ENCODE results near the gene DHX58.

Gene DHX58

DNA sequence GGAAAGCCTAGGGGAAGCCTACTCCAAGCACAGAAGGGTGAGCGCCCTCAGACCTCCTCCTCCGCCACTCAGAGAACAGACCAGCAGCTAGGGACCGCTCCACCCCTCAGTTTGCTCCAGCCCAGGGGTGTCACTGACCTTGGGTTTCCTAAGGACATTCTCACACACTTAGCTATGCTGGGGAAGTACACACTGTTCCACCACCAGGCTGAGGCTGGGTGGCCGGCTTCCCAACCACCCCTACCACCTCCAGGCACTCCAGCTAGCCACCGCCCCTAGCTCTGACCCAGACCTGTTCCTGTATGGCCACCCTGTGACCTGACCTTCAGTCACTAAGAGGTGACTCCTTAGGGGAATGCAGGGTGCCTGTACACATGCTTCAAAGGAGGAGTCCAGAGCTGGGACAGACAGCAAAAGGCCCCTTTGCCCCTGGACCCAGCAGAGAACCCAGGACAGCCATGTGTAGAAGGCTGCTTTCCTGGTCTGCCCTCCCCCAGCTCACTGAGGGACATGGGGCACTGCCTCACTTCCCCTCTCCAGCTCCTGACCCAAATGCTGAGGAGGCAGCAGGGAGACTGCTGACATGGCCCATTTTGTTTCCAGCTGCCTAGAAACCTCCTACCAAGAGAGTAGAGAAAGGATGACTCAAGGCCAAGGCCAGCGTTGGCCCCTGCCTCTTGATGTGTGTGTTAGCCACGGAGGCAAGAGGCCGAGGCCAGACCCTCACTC, 16.8 kb upstream of the DHX58 start:
- DNase-seq, result no peak

- DNase-seq, result no peak
These were observed 14.9 kb upstream of the DHX58 start for GRCh38 chr17:42127414-42127813.

GRCh38 chr17:42126836-42127235, 14.3 kb upstream of the DHX58 start:
- no peak for DNase-seq

DNA sequence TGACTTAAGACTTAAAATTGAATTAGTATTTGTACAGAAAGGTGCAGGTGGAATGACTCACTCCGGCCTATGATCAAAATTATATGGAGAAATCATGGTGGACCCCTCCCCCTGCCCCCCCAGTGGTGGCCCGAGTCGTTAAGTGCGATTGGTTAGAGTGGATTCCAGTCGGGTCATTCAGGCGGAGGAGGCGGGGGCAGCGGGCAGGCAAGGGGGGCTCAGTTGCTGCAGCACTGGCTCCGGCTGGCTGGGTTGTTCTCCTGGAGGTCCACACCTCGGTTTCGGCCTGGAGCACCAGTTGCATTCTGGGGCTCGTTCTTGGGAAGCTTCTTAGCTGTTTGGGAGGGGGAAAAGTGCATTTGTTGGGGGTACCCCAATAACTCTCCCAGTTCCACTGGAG, 13.1 kb upstream of the DHX58 start:
- no peak for DNase-seq

DNA sequence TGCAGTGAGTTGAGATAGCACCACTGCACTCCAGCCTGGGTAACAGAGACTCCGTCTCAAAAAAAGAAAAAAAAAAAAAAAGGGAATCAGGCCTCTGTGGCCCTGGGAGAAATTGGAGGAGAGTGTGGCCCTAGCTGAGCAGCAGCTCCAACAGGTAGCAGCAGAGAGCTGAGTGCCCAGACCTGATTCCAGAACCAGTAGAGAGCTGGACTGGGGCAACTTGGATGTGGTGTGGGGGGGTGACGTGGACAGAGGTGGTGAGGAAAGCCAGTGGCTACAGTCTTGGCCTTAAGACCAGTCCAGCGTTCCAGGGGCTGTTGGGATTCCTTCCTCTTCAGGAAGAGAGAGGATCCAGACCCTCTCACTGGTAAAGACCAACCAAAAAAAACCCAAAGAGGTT, 11.7 kb upstream of the DHX58 start:
- no peak for DNase-seq

DNA sequence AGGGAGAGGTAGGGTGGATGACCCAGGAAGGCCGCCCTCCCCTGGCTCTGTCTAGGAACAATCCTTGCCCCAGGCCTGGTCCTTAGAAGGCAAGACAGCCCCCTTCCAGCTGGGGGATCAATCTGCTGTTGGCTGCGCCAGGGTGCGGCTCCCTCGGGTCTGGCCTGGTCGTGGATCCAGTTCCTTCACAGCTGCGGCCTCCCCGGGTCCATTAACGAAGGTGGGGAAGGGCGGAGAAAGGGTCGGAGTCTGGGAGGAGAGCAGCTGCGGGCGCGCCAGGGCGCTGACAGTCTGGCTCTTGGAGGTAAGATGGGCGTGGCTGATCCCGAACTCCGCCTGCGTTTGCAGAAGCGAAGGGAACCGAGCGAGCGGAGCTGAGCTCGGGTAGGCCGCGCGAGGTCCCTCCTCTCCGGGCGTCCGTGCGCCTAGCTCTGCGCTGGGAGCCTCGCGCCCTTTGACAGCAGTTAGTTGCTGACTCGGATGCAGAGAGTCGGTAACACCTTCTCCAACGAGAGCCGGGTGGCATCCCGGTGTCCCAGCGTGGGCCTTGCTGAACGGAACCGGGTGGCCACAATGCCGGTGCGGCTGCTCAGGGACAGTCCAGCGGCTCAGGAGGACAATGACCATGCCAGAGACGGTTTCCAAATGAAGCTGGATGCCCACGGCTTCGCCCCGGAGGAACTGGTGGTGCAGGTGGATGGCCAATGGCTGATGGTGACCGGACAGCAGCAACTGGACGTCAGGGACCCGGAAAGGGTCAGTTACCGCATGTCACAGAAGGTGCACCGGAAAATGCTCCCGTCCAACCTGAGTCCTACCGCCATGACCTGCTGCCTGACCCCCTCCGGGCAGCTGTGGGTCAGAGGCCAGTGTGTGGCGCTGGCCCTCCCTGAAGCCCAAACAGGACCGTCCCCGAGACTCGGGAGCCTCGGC, 10.1 kb upstream of the DHX58 start, which contains the start of gene HSPB9:
TSS of gene HSPB9 (plus strand) at position 434 of the 933 bp plus-strand sequence. CDS start at position 481, 47 bp downstream.
- no peak for DNase-seq

GRCh38 chr17:42120770-42121769, 8.6 kb upstream of the DHX58 start, which contains the start of gene KAT2A:
KAT2A (minus strand) TSS chr17:42121367; CDS start chr17:42121304, 63 bp downstream.
- DNase-seq, result peak; percentile 77

GRCh38 chr17:42120161-42120769, 7.8 kb upstream of the DHX58 start:
- no peak for DNase-seq

- DNase-seq, result no peak
These were observed 6.8 kb upstream of the DHX58 start for GRCh38 chr17:42119301-42119700.

DNA sequence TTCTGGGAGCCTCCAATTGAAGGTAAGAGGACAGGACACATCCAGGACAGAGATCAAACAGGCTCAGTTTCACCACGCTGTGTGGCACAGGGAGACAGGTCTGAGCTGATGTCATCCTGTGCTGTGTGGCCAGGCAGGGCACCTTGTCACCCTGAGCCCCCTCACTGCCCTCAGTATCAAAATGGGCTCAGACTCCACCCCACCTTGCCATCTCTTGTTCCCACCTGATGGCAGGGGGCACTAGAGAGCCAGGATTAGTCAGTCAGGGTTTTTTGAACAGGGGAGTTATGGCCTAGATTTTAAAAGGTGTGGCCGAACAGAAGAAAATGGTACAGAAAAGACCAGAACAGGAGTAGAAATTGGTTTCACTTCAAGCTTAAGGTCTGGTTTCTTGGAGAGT, 6.0 kb upstream of the DHX58 start:
- DNase-seq, result peak; percentile 38

DNA sequence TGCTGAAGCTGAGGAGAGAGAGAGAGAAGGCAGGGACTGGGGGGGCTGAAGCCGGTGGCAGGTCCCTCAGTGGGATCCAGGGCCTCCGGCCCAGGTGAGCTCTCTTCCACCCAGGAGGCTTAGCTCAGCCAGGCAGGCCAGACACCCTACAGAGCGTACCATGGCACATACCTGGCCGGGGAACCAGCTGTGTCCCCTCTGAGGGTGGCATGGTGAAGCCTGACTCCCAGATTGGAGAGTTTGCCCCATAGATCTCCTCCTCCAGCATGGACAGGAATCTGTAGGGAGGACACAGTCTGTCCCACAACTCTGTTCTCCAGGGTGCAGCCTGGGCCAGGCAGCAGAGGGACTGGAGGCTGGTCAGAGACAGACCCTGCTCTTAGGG, 5.6 kb upstream of the DHX58 start:
- no peak for DNase-seq

DNA sequence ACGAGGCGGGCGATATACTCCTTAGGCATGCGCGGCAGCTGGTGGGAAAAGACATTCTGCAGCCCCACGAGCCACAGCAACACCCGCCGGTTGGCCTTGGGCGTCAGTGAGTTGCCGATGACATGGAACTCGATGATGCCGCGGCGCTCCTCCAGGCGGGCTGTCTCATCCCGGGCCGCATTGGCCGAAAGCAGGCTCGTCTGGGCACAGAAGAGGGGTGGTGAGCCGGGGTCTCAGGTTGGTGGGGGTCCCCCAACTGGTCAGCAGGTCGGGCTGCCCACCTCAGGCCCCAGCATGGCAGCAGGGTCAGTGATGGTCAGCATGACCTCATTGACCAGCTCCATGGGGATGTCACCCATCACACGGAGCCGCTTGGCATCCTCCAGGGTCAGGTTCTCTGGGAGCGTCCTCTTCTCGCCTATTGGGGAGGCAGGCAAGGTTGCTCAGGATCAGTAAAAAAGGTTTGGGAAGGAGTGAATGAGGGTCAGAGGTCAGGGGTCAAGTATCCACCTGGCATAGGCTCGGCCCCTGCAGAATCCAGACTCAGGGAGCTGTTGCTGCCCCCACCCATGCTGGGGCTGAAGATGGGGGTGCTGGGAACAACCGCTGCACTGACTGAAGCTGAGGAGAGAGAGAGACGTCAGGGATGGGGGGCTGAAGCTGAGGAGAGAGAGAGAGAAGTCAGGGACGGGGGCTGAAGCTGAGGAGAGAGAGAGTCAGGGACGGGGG, 5.0 kb upstream of the DHX58 start:
- no peak for DNase-seq

GRCh38 chr17:42116705-42117396, 4.3 kb upstream of the DHX58 start:
- peak; percentile 73 for DNase-seq

GRCh38 chr17:42114118-42114517, 1.6 kb upstream of the DHX58 start:
- DNase-seq, result no peak

- no peak for DNase-seq
These were observed 967 bp upstream of the DHX58 start for GRCh38 chr17:42113293-42114069.

DNA sequence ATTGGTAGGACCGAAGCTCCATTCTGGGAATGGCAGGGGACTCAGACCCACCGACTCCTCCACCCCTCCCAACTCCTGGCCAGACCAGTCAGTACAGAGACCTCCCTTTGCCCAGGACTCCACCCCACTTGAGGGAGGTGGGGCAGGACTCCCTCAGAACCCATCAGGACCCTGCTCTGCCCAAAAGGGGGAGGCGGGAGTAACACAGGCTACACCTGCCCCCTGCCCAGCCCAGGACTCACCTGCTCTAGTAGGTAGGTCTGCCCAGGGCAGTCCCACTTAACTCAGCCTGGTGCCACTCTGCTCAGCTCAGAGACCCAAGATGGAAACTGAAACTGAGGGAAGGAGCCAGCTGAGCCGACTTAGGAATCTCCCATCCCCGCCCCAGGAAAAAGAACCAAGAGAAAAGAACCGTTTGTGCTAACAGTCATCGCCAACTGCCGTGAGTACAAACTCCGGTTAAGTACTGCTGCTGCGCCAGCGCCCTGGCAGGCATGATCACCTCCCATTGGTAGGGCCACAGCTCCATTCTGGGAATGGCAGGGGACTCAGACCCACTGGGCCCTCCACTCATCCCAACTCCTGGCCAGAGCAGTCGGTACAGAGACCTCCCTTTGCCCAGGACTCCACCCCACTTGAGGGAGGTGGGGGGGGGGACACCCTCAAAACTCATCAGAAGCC, 503 bp downstream of the DHX58 start:
- DNase-seq, result peak; percentile 24

DNA sequence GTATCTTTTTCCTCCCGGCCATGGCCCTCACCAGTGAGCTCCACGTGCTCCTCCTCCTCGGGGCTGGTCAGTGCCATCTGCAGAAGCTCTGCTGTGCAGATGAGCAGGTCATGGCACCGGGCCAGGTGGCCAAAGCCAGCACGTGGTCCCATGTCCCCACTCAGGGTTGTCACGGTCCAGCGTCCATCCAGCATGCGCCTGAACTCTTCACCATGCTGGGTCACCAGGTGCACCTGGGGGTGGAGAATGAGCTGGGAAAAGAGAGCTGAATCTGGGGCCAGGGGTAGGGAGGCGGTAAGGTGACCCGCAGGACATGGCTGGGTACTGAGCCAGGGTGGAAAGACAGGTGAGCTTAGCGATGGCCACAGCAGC, 1.3 kb downstream of the DHX58 start:
- DNase-seq, result no peak

DNA sequence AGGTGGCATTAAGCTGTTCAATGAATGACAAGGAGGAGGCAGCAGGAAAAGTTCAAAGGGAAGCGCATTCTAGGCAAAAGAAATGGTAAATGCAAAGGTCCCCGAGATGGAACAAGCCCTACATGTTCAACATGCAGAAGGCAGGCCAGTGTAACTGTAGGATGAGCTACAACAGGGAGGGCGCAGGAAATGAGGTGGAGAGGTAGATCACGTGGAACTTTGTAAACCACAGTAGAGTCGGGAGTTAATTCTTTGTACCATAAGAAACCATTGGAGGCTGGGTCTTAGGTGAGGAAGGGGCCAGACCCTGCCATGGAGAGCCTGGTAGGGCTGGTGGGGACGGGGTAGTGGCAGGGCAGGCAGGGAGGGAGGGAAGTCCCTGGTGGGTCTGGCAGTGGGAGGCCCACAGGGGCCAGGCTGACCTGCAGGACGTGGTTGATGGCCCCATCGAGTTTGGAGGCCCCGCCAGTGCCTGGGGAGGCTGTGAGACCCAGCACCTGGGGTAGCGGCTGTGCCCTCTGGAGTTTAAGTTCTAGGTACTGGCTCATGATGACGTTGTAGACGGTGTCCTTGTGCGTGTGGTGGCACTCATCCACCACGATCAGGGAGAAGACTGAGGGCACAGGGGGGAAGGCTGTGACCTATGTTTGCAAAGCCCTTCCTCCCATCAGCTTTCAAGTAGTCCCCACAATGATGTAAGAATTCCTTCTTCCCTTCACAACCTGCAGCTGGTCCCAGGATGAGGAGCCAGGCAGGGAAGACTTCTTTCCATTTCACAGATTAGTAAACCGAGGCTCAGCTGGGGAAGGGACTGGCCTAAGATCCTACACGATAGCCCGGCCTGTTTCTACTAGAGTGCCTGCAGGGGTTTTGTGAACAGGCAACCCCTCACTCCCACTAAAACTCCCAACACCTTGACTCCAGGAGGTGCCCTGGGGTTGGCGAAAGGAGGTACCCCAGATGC, 1.9 kb downstream of the DHX58 start:
- DNase-seq, result no peak

All from stimulated activated CD4-positive, alpha-beta T cell treated with anti-CD3 and anti-CD28 coated beads, Interleukin-12 subunit alpha, Interleukin-12 subunit beta, amount 100 ng/mL, for 4 hours (primary cell).